Activated T-helper 1 cell treated with anti-CD3 and anti-CD28 coated beads, Interleukin-2, amount 50 U/mL, for 16 hours (primary cell): ENCODE measurements around the gene IBSP.

Experiments
- DNase-seq, 2 donors: peaks; one replicate each; pipeline ENCODE4 v3.0.0-alpha.2; 2020; ENCODE audit warnings: low read depth in 1 of 2, low spot score in 1 of 2

IBSP gene

GRCh38 chr4:87799301-87800113 is at the start of gene IBSP:
Gene IBSP (plus strand): TSS chr4:87799554. CDS start chr4:87802362, 2,808 bp downstream.
- DNase-seq = no peak

DNA sequence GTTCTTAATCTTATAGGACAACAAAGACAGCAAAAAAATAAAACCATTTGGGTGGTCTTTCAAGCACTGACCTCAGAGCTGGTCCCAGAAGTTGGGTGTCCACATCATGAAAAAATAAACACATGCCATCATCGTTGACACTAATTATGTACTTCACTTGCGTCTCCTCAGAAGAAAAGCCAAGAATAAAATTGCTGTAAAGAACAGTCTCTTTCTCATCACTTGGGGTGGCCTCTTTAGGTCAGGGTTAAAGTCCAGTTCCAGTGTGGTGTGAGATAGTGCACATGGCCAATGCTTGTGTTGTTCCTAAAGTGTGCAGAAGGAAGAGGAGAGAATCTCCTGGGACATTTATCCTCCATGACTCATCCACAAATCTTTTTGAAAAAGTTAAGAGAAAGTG is 49.5 kb upstream of the IBSP start:
- DNase-seq = no peak

GRCh38 chr4:87758270-87758669 is 41.1 kb upstream of the IBSP start:
- DNase-seq = no peak

- DNase-seq = no peak
These were observed 37.0 kb upstream of the IBSP start for GRCh38 chr4:87762311-87762710.

GRCh38 chr4:87781569-87781968 is 17.8 kb upstream of the IBSP start:
- DNase-seq = no peak

GRCh38 chr4:87783781-87784180 is 15.6 kb upstream of the IBSP start:
- no peak for DNase-seq

DNA sequence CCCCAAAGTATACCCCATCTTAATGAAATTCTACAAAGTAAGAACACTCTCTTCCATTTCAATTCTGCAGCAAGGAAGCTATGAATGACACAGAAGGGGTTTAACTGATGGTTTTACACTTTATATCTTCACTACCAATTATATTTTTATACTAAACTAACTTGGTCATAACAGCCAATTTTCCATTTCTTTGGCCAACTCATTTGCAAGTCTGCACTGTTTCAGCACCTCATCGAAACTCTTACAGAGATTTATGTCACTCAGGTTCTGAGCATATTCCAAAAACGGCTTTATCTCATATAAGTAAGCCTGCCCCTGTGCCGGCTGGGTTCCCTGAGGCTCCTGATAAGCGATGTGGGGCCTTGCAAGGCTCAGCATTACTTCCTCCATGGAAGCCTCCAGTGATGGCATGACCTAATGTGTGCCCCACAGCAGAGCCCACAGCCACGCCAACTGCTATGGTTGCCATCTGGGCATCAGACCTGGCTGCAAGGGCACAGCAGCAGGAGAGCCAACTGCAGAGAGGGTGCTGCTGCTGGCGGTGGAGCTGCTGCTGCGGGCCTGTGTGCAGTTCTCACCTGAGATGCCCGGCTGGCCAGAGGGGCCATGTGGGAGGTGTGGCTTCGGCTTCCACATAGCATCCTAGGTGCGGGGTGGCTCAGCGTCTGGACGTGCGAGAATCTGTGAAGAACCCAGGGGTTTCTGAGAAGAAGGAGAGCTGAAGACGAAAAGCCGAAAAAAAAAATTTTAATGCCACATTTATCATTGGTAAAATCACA is 13.4 kb upstream of the IBSP start:
- no peak for DNase-seq

DNA sequence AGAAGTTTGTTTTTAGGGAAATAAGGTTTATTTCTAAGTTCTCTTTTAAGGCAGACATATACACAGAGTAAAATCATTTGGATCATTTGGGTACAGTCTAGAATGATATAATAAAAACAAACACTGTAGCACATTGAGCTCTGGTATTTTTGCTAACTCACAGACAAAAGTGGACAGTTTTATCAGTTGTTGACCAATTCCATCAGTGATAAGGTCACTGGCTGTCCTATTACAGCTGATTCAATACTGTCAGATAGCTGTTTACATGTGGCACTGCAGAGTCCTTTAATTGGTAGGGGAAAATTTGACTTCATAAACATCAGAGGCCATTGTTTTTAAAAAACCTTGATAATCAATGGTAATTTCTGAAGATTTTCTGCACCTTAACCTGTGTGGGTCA is 3.5 kb downstream of the IBSP start:
- no peak for DNase-seq

DNA sequence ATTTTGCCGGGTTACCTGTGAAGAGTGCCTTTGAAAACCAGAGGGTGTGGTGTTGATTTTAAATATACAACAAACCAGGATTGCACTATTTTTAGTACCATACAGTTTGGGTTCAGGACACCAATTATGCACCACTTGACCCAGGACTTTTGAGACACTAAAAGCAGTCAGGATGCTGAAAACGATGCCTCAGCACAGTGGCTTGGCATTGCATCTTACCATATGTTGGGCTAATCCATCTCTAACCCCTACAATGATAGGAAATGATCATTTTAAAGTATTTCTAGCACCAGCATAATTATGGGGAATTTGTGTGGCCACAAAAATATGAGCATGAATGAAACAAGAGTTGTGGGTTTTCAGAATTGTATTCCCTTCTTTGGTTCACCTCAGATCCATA is 4.1 kb downstream of the IBSP start:
- DNase-seq = no peak

DNA sequence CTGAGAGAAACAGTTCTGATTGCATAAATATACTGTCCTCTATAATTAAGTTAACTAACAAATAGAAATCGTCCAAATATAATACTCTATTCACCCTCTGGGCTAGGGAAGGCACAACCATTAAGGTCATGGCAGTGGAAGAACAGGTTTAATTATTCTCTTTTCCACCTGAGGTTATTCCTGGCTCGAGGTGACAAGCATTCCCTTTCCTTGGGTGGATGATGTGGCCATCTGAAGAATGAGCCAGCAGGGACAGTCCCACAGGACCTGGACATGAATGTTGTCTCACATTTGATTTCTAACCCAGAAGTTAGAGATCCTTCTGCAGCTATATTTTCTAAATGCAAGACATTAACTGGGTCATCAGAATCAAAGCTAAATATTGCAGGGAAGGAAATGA is 5.5 kb downstream of the IBSP start:
- DNase-seq = no peak

DNA sequence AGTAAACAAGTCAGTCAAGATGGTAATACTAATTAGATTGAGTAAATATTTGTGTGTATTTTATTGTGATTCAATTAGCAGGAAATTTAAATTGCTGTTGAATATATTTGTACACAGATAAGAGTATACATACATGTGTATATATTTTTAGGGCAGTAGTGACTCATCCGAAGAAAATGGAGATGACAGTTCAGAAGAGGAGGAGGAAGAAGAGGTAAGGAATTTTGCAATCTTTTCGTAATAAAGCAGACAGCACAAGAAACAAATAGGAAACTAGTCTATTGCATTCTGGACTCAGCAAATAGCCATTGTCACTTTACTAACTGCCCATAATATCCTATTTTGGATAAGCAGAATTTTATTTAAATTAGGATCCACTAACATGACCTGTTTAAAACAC is 6.6 kb downstream of the IBSP start:
- no peak for DNase-seq

DNA sequence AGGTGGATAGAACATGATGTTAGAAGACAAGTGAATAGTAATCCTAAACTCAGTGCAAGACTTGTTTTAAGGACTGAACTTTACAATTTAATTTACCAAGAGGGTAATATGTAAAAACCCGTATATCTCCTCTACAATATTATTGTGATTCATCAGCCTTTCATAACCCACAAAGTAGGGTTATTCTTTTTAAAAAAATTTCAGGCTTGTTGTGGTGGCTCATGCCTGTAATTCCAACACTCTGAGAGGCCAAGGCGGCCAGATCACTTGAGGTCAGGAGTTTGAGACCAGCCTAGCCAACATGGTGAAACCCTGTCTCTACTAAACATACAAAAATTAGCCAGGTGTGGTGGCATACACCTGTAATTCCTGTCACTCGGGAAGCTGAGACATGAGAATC is 7.2 kb downstream of the IBSP start:
- DNase-seq = no peak

- no peak for DNase-seq
These were observed 8.0 kb downstream of the IBSP start for GRCh38 chr4:87807402-87807801.

DNA sequence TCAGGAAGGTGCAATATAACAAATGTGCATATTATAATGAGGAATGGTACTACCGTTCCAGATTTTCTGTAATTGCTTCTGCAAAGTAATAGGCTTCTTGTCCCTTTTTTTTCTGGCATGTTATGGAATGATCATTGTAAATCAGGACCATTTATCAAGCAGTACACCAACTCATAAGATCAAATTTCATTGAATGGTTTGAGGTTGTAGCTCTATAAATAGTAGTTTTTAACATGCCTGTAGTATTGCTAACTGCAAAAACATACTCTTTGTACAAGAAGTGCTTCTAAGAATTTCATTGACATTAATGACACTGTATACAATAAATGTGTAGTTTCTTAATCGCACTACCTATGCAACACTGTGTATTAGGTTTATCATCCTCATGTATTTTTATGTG is 12.6 kb downstream of the IBSP start:
- DNase-seq = no peak

GRCh38 chr4:87819281-87819919 is 20.0 kb downstream of the IBSP start:
- DNase-seq = no peak

DNA sequence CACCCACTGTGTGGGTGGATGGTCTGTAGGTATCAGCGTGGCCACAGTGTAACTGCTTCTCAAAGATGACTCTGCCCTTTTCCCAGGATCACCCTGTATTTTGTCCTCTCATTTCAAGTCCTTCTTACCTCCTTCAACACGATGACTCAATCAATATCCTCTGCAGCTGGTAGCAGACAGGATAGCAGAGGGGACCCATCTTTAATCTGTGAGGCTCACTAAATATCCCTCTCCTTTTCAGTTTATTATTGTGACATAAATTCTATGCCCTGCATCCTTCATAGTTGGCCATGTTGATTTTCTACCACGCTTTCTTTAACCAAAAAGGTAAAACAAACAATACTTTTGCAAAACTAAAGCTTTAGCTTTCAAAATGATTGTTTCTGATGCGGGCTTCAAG is 23.8 kb downstream of the IBSP start:
- no peak for DNase-seq

DNA sequence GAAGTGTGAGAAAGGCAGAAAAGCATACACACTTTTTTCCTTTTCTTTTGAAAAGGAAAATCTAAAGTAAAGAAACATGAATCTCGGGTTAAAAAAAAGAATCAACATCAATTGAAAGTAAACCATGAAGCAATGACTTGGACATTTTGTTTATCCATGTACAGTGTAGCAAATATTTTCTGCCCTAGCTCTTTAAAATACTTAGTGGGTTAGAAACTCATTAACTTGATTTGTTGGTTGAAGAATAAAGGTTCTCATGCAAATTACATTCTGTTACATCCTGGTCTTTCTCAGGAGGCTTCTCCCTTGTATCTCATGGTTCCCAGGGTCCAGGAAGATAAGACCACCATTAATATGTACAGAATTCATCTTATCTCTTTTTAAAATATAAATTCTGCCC is 24.4 kb downstream of the IBSP start:
- no peak for DNase-seq

DNA sequence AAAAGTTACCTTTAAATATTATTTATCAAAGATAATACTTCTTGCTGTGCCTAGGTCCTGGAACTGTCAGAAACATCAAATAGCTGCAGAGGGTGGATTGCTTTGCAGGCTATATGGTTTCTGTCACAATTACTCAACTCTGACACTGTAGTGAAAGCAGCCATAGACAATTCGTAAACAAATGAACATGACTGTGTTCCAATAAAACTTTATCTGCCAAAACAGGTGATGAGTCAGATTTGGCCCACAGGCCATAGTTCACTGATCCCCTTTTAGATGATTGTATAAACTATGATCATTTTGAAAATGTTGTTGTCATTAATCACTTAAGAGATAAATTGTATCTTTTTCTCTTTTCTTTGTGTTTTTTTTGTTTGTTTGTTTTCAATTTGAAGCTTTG is 25.0 kb downstream of the IBSP start:
- DNase-seq = no peak

DNA sequence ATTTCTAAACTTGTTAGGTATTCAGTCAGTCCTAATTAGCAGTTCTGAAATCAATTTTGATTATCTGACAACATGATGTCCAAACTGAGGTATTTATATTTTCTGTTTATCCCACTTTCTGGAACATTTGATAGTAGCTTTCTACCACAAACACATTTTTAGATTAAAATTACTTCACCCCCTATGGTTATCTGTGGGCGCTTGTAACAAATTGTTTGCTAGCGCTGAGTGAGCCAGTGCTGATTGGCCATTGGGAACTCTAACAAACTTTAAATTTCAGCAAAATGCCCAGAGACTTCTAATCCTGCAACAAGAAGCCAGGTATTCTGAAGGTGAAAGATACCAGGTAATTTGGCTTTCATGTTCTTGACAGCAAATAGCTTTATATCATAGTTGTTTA is 33.3 kb downstream of the IBSP start, which contains the start of gene MEPE:
MEPE (plus strand) TSS at position 301 of the 400 bp plus-strand sequence. CDS start 1,746 bp downstream, outside the sequence.
- DNase-seq = no peak

DNA sequence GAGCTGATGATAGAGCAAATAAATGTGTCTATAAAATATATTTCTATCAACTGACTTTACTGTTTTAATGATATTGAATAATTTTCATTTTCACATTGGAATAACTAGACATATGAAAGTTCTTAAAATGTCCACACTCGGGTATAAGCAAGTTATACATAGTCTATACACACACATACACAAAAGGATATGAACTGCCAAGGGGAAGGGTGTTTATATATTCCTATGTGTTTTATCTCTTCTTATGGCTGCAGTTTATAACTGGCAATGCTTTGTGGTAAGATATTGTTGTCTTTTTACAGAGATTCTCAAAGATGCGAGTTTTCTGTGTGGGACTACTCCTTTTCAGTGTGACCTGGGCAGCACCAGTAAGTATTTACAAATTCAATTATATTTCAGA is 35.0 kb downstream of the IBSP start:
- no peak for DNase-seq

DNA sequence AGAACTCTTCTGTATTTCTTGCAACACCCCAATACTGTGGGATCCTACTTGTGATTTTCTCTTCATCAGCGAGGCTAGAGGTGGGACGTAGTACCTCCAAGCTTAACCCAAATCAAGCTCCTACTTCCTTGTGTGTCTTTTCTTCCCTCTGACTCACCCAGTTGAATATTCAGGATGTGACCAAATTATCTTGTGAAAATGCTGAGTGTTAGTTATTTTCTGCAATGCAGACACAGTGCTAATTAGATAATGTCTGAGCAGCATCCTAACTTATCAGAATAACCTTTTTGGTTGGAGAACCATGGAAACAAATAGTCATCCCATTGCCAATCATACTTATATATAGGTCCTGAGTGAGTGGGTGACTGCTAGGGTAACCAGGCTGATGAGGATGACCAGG is 35.8 kb downstream of the IBSP start:
- DNase-seq = no peak

DNA sequence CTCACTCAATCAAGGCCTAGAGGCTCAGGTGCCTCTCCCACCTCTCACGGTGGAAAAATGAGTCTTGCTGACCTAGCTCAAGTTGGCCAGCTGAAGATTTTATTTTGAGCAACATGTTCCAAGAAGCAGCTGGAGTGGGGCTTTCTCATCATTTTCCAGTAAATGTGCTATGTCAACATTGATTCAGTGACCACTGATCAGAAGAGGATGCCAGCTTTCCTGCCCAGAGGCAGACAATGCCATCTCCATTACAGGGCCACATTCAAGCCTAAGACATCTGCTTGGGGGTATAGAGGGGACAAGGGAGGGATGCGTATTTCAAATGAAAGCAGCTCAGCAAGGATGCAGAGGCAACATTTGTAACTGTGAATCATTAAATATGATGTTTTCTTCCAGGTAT is 36.4 kb downstream of the IBSP start:
- DNase-seq = no peak
